GM12801 (cell line): ENCODE measurements around the gene SYT9.

Experiments
- CTCF ChIP-seq: IDR thresholded peaks from one replicate; pipeline ENCODE4 v1.5.1; 2011; ENCODE audit warnings: control low read depth; ENCODE audit not compliant: insufficient read length; ENCODE audit errors: extremely low read depth

SYT9 gene

GRCh38 chr11:7514099-7514591, 262.4 kb downstream of the SYT9 start:
- TF ChIP-seq CTCF = no peak

- TF ChIP-seq CTCF = no peak
Measured at GRCh38 chr11:7515447-7515886, 263.8 kb downstream of the SYT9 start.

- no peak for TF ChIP-seq CTCF
Measured at GRCh38 chr11:7516475-7516874, 264.8 kb downstream of the SYT9 start.
